Measurements from ENCODE around the gene ATP5ME. TPM values are rescaled to one million over a fixed set of nuclear protein-coding genes. Genes with fewer than 3 reads are reported as not detected.

The ATP5ME gene
- total RNA-seq, 1 donor from 2014 or later: 224 TPM

DNA sequence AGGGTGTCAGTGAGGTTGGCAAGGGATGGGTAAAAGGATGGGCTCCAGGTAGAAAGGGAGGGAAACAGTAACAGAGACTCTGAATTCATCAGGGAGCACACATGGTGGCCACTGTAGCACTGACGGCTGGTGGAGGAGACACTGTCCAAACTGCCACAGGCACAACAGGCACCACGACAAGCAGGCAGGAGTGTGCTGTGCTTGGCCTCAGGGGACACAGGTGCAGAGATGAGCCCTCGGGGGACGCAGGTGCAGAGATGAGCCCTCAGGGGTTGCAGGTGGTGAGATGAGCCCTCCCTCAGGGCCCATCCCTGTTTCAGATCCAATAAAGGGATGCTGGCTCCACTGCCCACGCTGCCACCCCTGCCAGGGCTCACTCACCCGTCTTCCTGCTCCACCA is 41.1 kb downstream of the ATP5ME start:
- H3K36me3 Mint-ChIP-seq (ENCODE audit: low read depth): no peaks in the 10 kb centered on the region
- no peaks in the 10 kb centered on the region for H3K4me1 Mint-ChIP-seq (ENCODE audit: low read depth)
- intact Hi-C loops (cut with micrococcal nuclease): no loop called here
- H3K9me3 Mint-ChIP-seq: peaks cover 19% of the 10 kb centered on the region
- H3K27ac Mint-ChIP-seq: no peak overlapping the region
- no peaks in the 10 kb centered on the region for H3K27me3 Mint-ChIP-seq (ENCODE audit: insufficient read depth)
- DNase-seq (ENCODE audit: low spot score): no peak
- H3K4me3 Mint-ChIP-seq: no peak overlapping the region

DNA sequence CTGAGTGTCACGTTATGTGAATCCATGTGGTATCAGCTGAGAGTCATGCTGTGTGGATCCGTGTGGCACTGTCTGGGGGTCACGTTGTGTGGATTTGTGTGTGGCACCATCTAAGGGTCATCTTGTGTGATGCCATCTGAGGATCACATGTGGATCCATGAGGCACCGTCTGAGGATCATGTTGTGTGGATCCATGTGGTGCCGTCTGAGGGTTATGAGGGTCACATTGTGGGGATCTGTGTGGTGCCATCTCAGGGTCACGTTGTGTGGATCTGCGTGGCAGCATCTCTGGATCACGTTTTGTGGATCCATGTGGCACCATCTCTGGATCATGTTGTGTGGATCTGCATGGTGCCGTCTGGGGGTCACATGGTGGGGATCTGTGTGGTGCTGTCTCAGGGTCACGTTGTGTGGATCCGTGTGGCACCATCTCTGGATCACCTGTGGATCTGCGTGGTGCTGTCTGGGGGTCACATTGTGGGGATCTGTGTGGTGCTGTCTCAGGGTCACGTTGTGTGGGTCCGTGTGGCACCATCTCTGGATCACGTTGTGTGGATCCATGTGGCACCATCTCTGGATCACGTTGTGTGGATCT is 41.8 kb downstream of the ATP5ME start:
- no peak for DNase-seq (ENCODE audit: low spot score)
- Mint-ChIP-seq H3K36me3 (ENCODE audit: low read depth) (no peaks in the 10 kb centered on the region), H3K4me3 (no peak overlapping the region), H3K27ac (no peak overlapping the region), H3K4me1 (ENCODE audit: low read depth) (no peaks in the 10 kb centered on the region), H3K9me3 (peaks cover 19% of the 10 kb centered on the region), H3K27me3 (ENCODE audit: insufficient read depth) (no peaks in the 10 kb centered on the region)
- intact Hi-C loops (cut with micrococcal nuclease): no loop called here

DNA sequence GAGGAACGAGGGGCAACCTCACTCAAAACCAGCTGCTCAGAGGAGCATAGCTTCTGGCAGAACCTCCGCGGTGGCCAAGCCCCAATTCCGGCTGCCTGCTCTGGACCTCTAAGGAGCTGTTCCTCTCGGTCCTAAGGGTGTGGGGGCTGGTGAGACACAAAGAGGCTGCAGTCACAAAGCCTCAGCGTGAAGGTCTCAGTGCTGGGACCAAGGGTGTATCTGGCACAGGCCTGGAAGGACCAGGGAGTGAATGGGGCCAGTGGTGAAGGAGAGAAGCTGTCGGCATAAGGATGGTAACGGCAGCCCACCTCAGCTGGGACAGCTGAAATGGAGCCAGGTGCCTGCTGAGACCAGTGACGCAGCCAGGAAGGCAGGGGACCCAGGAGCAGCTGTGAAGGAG is 43.4 kb downstream of the ATP5ME start:
- H3K27me3 Mint-ChIP-seq (ENCODE audit: insufficient read depth): no peaks in the 10 kb centered on the region
- no peaks in the 10 kb centered on the region for H3K36me3 Mint-ChIP-seq (ENCODE audit: low read depth)
- H3K4me1 Mint-ChIP-seq (ENCODE audit: low read depth): no peaks in the 10 kb centered on the region
- no peak for DNase-seq (ENCODE audit: low spot score)
- H3K4me3 Mint-ChIP-seq: no peak overlapping the region
- peaks cover 19% of the 10 kb centered on the region for H3K9me3 Mint-ChIP-seq
- intact Hi-C loops (cut with micrococcal nuclease): no loop called here
- no peak overlapping the region for H3K27ac Mint-ChIP-seq

DNA sequence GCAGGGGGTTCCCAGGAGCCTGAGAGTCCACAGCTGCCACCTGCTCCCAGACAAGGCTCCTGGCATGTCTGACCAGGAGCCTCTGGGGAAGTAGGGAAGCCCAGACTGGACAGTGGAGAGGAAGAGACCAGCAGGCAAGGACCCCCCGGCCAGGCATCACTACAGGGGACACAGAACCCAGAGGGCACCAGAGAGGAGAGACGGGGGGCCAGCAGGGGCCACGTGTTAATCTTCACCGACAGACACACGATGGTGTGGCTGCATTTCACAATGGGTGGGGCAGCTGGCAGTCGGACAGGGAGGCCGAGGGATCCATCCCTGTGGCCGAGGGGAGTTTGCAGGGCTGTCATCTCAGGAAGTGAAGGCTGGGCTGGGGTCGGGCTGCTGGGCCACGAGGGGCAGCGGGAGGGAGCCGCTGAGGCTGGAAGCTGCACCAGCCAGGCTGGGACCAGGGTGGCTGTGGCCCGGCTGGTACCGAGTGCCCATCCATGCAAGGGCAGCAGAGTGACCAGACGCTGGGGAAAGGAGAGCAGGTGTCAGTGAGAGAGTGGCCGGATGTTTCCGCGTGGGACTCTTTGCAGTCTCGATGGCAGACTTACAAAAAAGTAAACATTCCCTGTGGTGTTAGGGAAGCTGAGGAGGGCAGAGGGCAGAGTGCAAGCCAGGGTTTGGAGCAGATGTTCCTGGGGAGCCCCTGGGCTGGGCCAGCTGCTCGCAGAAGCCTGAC is 44.0 kb downstream of the ATP5ME start:
- DNase-seq (ENCODE audit: low spot score): no peak
- no peak overlapping the region for H3K4me3 Mint-ChIP-seq
- H3K4me1 Mint-ChIP-seq (ENCODE audit: low read depth): no peaks in the 10 kb centered on the region
- no peaks in the 10 kb centered on the region for H3K27me3 Mint-ChIP-seq (ENCODE audit: insufficient read depth)
- no peaks in the 10 kb centered on the region for H3K36me3 Mint-ChIP-seq (ENCODE audit: low read depth)
- peaks cover 19% of the 10 kb centered on the region for H3K9me3 Mint-ChIP-seq
- no peak overlapping the region for H3K27ac Mint-ChIP-seq
- intact Hi-C loops (cut with micrococcal nuclease): no loop called here

DNA sequence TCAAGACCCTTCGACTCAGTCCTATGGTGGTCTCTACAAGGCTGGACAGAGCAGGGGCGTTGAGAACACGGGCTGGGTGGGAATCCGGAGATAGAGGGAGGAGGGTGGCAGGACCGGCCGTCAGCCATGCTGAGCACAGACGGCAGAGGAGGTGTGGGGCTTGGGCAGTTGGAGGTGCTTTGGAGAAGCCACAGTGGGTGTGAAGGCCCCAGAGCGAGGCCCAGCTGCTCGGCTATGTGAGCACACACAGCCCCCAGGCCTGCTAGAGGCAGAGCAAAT is 44.5 kb downstream of the ATP5ME start:
- no peaks in the 10 kb centered on the region for H3K27me3 Mint-ChIP-seq (ENCODE audit: insufficient read depth)

DNA sequence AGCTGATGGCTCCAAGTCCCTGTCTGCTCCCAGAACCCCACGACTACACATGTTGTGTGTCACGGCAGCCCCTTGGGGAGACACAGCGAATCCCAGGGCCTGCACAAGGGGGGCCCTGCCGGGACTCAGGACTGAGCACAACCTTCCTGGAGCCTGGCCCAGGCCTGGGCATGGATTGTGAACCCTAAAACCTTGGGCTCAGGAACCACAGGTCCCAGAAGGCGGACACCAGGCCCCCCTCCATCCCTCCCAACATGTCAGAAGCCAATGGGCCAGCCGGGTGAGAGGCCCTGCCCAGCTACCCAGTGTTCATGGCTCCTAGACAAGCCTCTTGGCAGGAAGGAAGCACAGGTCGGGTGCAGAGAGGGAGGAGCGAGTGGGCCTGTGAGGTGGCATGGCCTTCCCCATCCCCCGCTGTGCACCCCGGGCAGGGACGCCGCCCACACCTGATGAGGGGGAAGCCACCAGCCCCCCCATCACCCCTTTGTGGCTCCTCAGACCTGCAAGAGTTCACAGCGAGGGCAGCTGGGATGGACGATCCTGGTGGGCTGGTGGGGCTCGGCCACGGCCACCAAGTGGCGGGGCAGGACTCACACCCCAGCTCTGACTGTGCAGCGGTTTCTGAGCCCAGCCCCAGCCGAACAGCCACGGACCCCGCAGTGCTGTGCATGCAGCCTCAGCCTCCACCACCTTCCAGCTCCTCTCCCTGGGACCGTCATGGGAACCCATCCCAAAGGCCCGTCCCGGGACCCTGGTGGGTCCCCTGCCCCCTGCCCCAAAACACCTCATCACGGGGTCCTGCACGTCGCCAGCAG is 45.0 kb downstream of the ATP5ME start:
- Mint-ChIP-seq H3K4me3 (no peak overlapping the region), H3K36me3 (ENCODE audit: low read depth) (no peaks in the 10 kb centered on the region), H3K9me3 (peaks cover 19% of the 10 kb centered on the region), H3K4me1 (ENCODE audit: low read depth) (no peaks in the 10 kb centered on the region), H3K27me3 (ENCODE audit: insufficient read depth) (no peaks in the 10 kb centered on the region), H3K27ac (no peak overlapping the region)
- DNase-seq (ENCODE audit: low spot score): no peak
- intact Hi-C loops (cut with micrococcal nuclease): no loop called here

More for the DNA sequence above, 44.5 kb downstream of the ATP5ME start:
- H3K27ac Mint-ChIP-seq: no peak overlapping the region
- intact Hi-C loops (cut with micrococcal nuclease): no loop called here
- no peaks in the 10 kb centered on the region for H3K4me1 Mint-ChIP-seq (ENCODE audit: low read depth)
- H3K4me3 Mint-ChIP-seq: no peak overlapping the region
- H3K9me3 Mint-ChIP-seq: peaks cover 19% of the 10 kb centered on the region
- no peaks in the 10 kb centered on the region for H3K36me3 Mint-ChIP-seq (ENCODE audit: low read depth)
- DNase-seq (ENCODE audit: low spot score): no peak

DNA sequence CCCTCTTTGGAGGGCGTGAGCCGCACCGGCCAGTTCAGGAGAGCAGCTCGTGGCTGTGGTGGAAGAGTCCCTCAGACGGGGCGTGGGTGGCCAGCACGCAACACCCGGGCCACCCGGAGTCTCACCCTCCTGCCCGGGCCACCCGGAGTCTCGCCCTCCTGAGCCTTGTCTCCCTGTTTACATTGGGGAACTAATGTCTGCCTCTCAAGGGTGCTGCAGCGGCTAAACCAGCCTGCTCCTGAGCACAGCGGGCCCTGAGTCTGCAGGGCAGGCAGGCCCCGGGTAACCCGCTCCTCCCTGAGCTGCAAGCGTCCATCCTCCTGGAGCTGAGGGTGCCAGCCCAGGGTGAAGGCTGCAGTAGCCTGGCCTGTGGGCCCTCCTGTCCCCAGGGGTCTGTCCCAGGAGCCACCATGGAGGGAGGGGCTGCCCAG is 45.8 kb downstream of the ATP5ME start:
- Mint-ChIP-seq H3K36me3 (ENCODE audit: low read depth) (no peaks in the 10 kb centered on the region), H3K4me3 (no peak overlapping the region), H3K27me3 (ENCODE audit: insufficient read depth) (no peaks in the 10 kb centered on the region), H3K4me1 (ENCODE audit: low read depth) (no peaks in the 10 kb centered on the region), H3K9me3 (peaks cover 19% of the 10 kb centered on the region), H3K27ac (no peak overlapping the region)
- no peak for DNase-seq (ENCODE audit: low spot score)
- intact Hi-C loops (cut with micrococcal nuclease): no loop called here

DNA sequence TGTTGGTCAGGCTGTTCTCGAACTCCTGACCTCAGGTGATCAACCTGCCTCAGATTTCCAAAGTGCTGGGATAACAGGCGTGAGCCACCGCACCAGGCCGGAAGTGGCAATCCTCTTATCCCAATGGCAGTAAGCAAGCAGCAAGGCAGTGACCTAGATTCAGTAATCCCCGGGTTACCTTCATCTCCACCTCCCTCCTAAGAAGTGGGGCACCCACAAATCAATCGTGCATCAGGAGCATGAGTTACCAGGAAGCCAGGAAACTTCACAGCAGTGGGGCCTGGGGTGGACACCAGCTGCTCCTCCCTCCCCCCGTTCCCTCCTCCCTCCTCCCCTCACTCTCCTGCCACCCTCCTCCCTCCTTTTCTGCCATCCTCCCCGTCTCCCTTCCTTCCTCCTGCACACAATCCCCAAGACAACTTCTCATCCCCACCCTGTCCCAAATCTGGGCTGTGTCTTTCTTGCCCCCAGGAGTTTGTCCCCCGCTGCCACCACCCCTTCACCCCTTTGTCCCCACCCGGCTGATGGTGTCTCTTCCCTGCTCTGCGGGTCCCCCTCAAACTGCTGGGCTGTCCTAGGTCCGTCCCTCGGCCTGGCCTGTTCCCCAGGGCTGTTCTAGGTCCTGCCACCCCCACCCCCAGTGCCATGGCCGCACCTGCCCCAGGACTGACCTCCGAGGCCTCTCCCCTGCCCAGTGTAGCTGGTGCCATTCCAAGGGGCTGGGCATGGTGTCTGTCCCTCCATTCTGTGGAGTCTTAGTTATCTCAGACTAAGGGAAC is 46.5 kb downstream of the ATP5ME start:
- H3K27ac Mint-ChIP-seq: no peak overlapping the region
- DNase-seq (ENCODE audit: low spot score): no peak
- no peak overlapping the region for H3K4me3 Mint-ChIP-seq
- H3K4me1 Mint-ChIP-seq (ENCODE audit: low read depth): no peaks in the 10 kb centered on the region
- peaks cover 14% of the 10 kb centered on the region for H3K9me3 Mint-ChIP-seq
- H3K27me3 Mint-ChIP-seq (ENCODE audit: insufficient read depth): no peaks in the 10 kb centered on the region
- no peaks in the 10 kb centered on the region for H3K36me3 Mint-ChIP-seq (ENCODE audit: low read depth)
- intact Hi-C loops (cut with micrococcal nuclease): no loop called here

DNA sequence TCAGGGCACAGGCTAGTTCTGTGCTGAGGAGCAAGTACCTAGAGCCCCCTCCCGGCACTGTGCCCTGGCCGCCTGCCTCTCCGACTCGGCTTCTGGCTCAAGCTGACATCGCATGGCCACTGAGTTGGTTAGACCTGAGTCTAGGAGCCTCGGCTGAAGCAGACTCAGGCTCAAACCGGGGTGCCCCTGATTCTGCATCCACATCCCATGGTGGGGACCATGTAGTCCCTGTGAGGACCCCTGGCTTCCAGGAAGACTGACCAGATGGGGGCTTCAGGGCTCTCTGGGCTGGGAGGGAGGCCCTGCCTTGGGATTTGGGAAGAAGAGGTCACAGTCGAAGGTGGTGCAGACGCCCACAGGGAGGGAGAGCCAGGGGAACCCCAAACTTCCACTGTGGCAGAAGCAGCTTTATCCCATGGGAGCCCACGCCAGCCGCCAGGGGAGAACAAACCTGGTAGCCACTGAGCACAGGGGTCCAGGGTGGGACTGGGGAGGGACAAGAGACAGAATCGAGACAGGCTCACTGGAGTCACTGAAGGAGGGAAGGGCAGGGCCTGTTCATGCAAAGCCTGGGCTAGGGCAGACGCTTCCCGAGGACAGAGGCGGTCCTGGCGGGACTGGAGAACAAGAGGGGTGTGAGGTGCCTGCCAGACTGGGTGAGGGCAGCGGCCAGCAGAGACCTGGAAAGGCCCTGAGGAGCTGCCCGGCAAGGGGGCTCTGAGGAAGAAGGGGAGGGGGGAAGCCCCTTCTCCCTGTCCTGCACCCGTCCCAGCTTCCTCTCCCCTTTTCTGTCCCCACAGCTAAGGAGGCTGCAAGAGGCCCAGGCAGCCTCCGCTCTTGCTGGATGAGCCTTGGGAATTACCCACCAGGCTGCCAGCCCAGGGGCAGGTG is 47.6 kb downstream of the ATP5ME start:
- intact Hi-C loops (cut with micrococcal nuclease): no loop called here
- no peak for DNase-seq (ENCODE audit: low spot score)
- Mint-ChIP-seq H3K27ac (no peak overlapping the region), H3K9me3 (peaks cover 6% of the 10 kb centered on the region), H3K4me1 (ENCODE audit: low read depth) (no peaks in the 10 kb centered on the region), H3K4me3 (no peak overlapping the region), H3K27me3 (ENCODE audit: insufficient read depth) (no peaks in the 10 kb centered on the region), H3K36me3 (ENCODE audit: low read depth) (no peaks in the 10 kb centered on the region)

DNA sequence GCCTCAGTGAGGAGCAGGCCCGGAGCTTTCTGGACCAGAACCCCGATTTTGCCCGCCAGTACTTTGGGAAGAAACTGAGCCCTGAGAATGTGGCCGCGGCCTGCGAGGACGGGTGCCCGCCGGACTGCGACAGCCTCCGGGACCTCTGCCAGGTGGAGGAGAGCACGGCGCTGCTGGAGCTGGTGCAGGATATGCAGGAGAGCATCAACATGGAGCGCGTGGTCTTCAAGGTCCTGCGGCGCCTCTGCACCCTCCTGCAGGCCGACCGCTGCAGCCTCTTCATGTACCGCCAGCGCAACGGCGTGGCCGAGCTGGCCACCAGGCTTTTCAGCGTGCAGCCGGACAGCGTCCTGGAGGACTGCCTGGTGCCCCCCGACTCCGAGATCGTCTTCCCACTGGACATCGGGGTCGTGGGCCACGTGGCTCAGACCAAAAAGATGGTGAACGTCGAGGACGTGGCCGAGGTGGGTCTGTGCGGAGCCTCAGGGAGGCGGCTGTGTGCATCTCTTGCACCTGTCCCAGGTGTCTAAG is 48.4 kb downstream of the ATP5ME start:
- Mint-ChIP-seq H3K27ac (no peak overlapping the region), H3K9me3 (no peaks in the 10 kb centered on the region), H3K4me3 (no peak overlapping the region), H3K4me1 (ENCODE audit: low read depth) (no peaks in the 10 kb centered on the region), H3K27me3 (ENCODE audit: insufficient read depth) (no peaks in the 10 kb centered on the region), H3K36me3 (ENCODE audit: low read depth) (no peaks in the 10 kb centered on the region)
- no peak for DNase-seq (ENCODE audit: low spot score)
- intact Hi-C loops (cut with micrococcal nuclease): no loop called here

DNA sequence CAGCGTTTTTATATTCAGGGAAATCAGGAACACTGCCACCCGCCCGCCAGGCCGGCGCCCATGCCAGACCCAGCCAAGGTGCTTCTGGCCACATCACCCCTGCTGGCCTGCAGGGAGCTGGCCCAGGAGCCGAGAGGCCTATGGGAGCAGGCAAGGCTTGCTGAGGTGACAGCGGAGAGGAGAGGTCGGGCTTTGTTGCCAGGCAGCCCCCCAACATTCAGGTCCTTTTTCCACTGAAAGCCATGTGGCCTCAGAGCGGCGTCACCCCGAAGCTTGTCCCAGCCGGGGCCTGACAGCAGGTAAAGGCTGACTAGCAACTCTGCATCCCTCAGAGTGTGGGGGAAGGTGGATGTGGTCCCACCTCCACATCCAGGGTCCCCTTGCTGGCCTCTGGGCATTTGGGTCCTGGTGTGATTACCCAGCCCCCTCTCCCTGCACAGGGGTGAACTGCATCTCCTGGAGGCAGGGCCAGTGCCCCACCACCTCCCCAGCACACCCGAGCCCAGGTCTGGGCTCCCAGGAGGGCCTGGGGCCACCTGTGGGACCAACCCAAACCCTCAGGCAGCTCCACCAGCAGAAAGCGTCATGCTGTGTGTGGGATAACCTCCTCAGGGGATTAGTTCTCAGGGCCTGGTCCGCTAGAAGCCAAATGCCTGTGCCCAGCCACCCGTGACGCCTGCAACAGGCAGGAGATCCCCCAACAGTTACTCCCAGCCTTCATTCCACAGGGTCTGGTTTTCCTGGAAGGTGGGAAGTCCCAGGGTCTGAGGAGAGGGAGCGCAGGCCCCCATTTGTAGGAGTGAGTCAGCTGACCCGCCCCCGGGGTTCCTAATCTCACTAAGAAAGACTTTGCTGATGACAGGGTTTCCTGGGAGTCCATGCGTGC is 49.1 kb downstream of the ATP5ME start, which contains the start of gene PDE6B:
Gene PDE6B (plus strand): TSS at position 869 of the 886 bp plus-strand sequence. CDS start 54 bp downstream, outside the sequence.
- H3K4me1 Mint-ChIP-seq (ENCODE audit: low read depth): no peaks in the 10 kb centered on the region
- intact Hi-C loops (cut with micrococcal nuclease): no loop called here
- no peak within 1 kb of the TSS for H3K27ac Mint-ChIP-seq
- no peaks in the 10 kb centered on the region for H3K27me3 Mint-ChIP-seq (ENCODE audit: insufficient read depth)
- DNase-seq (ENCODE audit: low spot score): no peak
- no peaks in the 10 kb centered on the region for H3K36me3 Mint-ChIP-seq (ENCODE audit: low read depth)
- no peaks in the 10 kb centered on the region for H3K9me3 Mint-ChIP-seq
- H3K4me3 Mint-ChIP-seq: no peak within 1 kb of the TSS
